Ecto neural progenitor cell (in vitro differentiated cells): ENCODE data around the gene SGCD.
A peak's percentile ranks its signal among the peaks of the same experiment; 100 is the strongest.

Source experiments
- DNase-seq: peaks from one replicate; pipeline ENCODE4 v3.0.0-alpha.2; 2018; ENCODE audit warnings: low spot score

The SGCD gene

GRCh38 chr5:156460471-156460870 lies 133.5 kb downstream of the SGCD start:
- no peak for DNase-seq

- DNase-seq, result no peak
These were observed 139.9 kb downstream of the SGCD start for GRCh38 chr5:156466871-156467270.

GRCh38 chr5:156469636-156470035 lies 142.7 kb downstream of the SGCD start:
- DNase-seq, result no peak

GRCh38 chr5:156471893-156472292 lies 144.9 kb downstream of the SGCD start:
- DNase-seq, result no peak

- no peak for DNase-seq
These were observed 146.4 kb downstream of the SGCD start for GRCh38 chr5:156473269-156473908.

- DNase-seq, result no peak
These were observed 147.3 kb downstream of the SGCD start for GRCh38 chr5:156474251-156474650.

- peak; percentile 51 for DNase-seq
These were observed 148.5 kb downstream of the SGCD start for GRCh38 chr5:156475182-156476157.

- DNase-seq, result no peak
These were observed 149.2 kb downstream of the SGCD start for GRCh38 chr5:156476158-156476551.

GRCh38 chr5:156476678-156477077 lies 149.7 kb downstream of the SGCD start:
- DNase-seq, result no peak

- no peak for DNase-seq
These were observed 150.2 kb downstream of the SGCD start for GRCh38 chr5:156477196-156477595.

GRCh38 chr5:156479849-156480248 lies 152.9 kb downstream of the SGCD start:
- DNase-seq, result no peak

GRCh38 chr5:156481741-156482140 lies 154.8 kb downstream of the SGCD start:
- no peak for DNase-seq

GRCh38 chr5:156482818-156483217 lies 155.9 kb downstream of the SGCD start:
- DNase-seq, result no peak

- DNase-seq, result no peak
These were observed 159.7 kb downstream of the SGCD start for GRCh38 chr5:156486394-156487238.

GRCh38 chr5:156491766-156492165 lies 164.8 kb downstream of the SGCD start:
- DNase-seq, result no peak

- no peak for DNase-seq
These were observed 169.3 kb downstream of the SGCD start for GRCh38 chr5:156496291-156496690.

GRCh38 chr5:156497804-156498208 lies 170.8 kb downstream of the SGCD start:
- no peak for DNase-seq

GRCh38 chr5:156498226-156498980 lies 171.4 kb downstream of the SGCD start:
- DNase-seq, result no peak

GRCh38 chr5:156500755-156501154 lies 173.8 kb downstream of the SGCD start:
- DNase-seq, result no peak

- DNase-seq, result no peak
These were observed 178.1 kb downstream of the SGCD start for GRCh38 chr5:156505101-156505500.

- DNase-seq, result no peak
These were observed 186.3 kb downstream of the SGCD start for GRCh38 chr5:156513123-156513815.
